GM12878 (cell line): Measurements from ENCODE around the gene EXO1. TPM values are rescaled to one million over a fixed set of nuclear protein-coding genes. Genes with fewer than 3 reads are reported as not detected.

ENCODE experiments used
- ATAC-seq: fragments of 200-7000 bp; cut with Tn5 transposase; 3 replicates; pipeline ENCODE4 v1.9.1; 2020; ENCODE audit warnings: mild to moderate bottlenecking, moderate library complexity
- BruUV-seq: library from RNA; stranded (reverse); fragments of 400-500 nt; replicated peaks from 2 replicates; lab custom pipeline; 2021; lab: Mats Ljungman, UMichigan
- CTCF ChIA-PET: fragments of 300-600 bp; sonication (Branson Sonifier 250); formaldehyde crosslinking; extraction: SDS; loops from one replicate; lab custom pipeline; 2021; ENCODE audit warnings: inconsistent platforms; lab: Yijun Ruan, JAX
- POLR2A ChIA-PET: fragments of 350-600 bp; formaldehyde crosslinking; extraction: SDS; loops from one replicate; lab custom pipeline; 2021; ENCODE audit warnings: inconsistent platforms; lab: Charles Lee
- RAD21 ChIA-PET: fragments of 300-600 bp; sonication (Branson Sonifier 250); formaldehyde crosslinking; loops from one replicate; lab custom pipeline; 2023; ENCODE audit warnings: antibody characterized with exemption; ENCODE audit not compliant: unreplicated experiment; lab: Charles Lee
- SMC1A ChIA-PET: fragments of 300-600 bp; sonication (Branson Sonifier 250); formaldehyde crosslinking; loops from one replicate; lab custom pipeline; 2023; ENCODE audit not compliant: unreplicated experiment, uncharacterized antibody; lab: Charles Lee
- DNase-seq: peaks from one replicate; pipeline ENCODE4 v3.0.0-alpha.2; 2011; ENCODE audit warnings: low read depth, low spot score
- FAIRE-seq: peaks from 3 replicates; lab custom pipeline; 2011; peaks lifted over from hg19 to GRCh38; lab: Jason Lieb, UNC
- H2AFZ ChIP-seq: 2 replicates; pipeline ENCODE4 v1.6.0; 2011; ENCODE audit warnings: low read depth, low read length, control low read depth; ENCODE audit not compliant: control insufficient read depth
- H3K27ac ChIP-seq: 2 replicates; pipeline ENCODE4 v1.5.1; 2011; ENCODE audit warnings: control low read depth; ENCODE audit not compliant: control insufficient read depth, insufficient read depth
- H3K27me3 ChIP-seq, 2 experiments: replicated peaks in 1 of 2; 2 replicates each; pipeline versions ENCODE4 v1.6.0 to v1.6.1; 2011; ENCODE audit warnings: low read length in 1 of 2; ENCODE audit not compliant: control insufficient read depth in 2 of 2, insufficient read depth in 2 of 2
- H3K36me3 ChIP-seq, 2 experiments: 2 replicates each; pipeline ENCODE4 v1.5.1; 2011; ENCODE audit warnings: low read length in 1 of 2; ENCODE audit not compliant: control insufficient read depth in 2 of 2, insufficient read depth in 2 of 2
- H3K4me1 ChIP-seq: 2 replicates; pipeline ENCODE4 v1.6.1; 2011; ENCODE audit warnings: mild to moderate bottlenecking, low read length, moderate library complexity, mixed read lengths; ENCODE audit not compliant: control insufficient read depth, insufficient read depth
- H3K4me2 ChIP-seq: 2 replicates; pipeline ENCODE4 v1.6.0; 2011; ENCODE audit warnings: control low read depth; ENCODE audit not compliant: control insufficient read depth, insufficient read depth
- H3K4me3 ChIP-seq: fragments of 200-600 bp; sonication (generic); 2 replicates; pipeline ENCODE4 v1.5.1; 2016
- H3K79me2 ChIP-seq: 2 replicates; pipeline ENCODE4 v1.6.0; 2011; ENCODE audit warnings: low read length; ENCODE audit not compliant: control insufficient read depth, insufficient read depth
- H3K9ac ChIP-seq: 2 replicates; pipeline ENCODE4 v1.8.0; 2011; ENCODE audit warnings: low read length, control low read depth, mixed read lengths; ENCODE audit not compliant: control insufficient read depth, insufficient read depth
- H3K9me3 ChIP-seq: replicated peaks from 3 replicates; pipeline ENCODE4 v1.5.1; 2011; ENCODE audit warnings: mild to moderate bottlenecking, low read length; ENCODE audit not compliant: control insufficient read depth, insufficient read depth
- H4K20me1 ChIP-seq: 2 replicates; pipeline ENCODE4 v1.6.0; 2011; ENCODE audit not compliant: control insufficient read depth, insufficient read depth
- BMI1 ChIP-seq: fragments of 450-650 bp; IDR thresholded peaks from 2 replicates; pipeline ENCODE4 v1.6.1; 2016; ENCODE audit warnings: mild to moderate bottlenecking, moderate library complexity, borderline replicate concordance
- E2F4 ChIP-seq: IDR thresholded peaks from 2 replicates; pipeline ENCODE4 v1.6.1; 2012; ENCODE audit warnings: low read depth, low read length, improper control_type of control experiment
- IRF5 ChIP-seq: fragments of 450-650 bp; IDR thresholded peaks from 2 replicates; pipeline ENCODE4 v1.6.1; 2017; ENCODE audit warnings: borderline replicate concordance
- KAT2A ChIP-seq: conservative IDR thresholded peaks from 2 replicates; pipeline ENCODE4 v1.6.1; 2011; ENCODE audit warnings: low read depth, low read length; ENCODE audit not compliant: control insufficient read depth
- MYC ChIP-seq: IDR thresholded peaks from 2 replicates; pipeline ENCODE4 v1.6.1; 2011; ENCODE audit warnings: mild to moderate bottlenecking, low read length, moderate library complexity, inconsistent platforms; ENCODE audit not compliant: insufficient read depth, insufficient replicate concordance, insufficient read length, severe bottlenecking
- NR2C2 ChIP-seq: IDR thresholded peaks from 2 replicates; pipeline ENCODE4 v1.6.1; 2011; ENCODE audit warnings: borderline replicate concordance, low read depth; ENCODE audit not compliant: control insufficient read depth, insufficient read length
- SMAD5 ChIP-seq: IDR thresholded peaks from 2 replicates; pipeline ENCODE4 v1.6.1; 2016; ENCODE audit warnings: antibody characterized with exemption, low read depth
- SMARCA5 ChIP-seq: fragments of 450-650 bp; IDR thresholded peaks from 2 replicates; pipeline ENCODE4 v1.6.1; 2017; ENCODE audit warnings: mild to moderate bottlenecking
- WGBS: methylation state at CpG from one replicate; pipeline ENCODE4 v1.1.6; 2016; ENCODE audit warnings: low lambda C conversion rate; ENCODE audit not compliant: insufficient replicate concordance, insufficient coverage; ENCODE audit errors: missing lambda C conversion rate; 5-methylcytosine and 5-hydroxymethylcytosine counted together
- in situ Hi-C: fragments of 300-500 bp; cut with MboI; formaldehyde crosslinking; loops from 9 replicates; pipeline ENCODE4 v1.14.3; 2018; ENCODE audit warnings: mixed read lengths
- intact Hi-C: fragments of 100-400 bp; cut with micrococcal nuclease; formaldehyde crosslinking; loops from one replicate; pipeline ENCODE4 v1.14.2; 2022; ENCODE audit not compliant: unreplicated experiment
- polyA plus RNA-seq, 11 experiments: library from polyadenylated mRNA; depleted of rRNA in 4 of 11; unstranded in 6 of 11; stranded (reverse) in 5 of 11; fragments of >200 nt; fragmentation: Nextera tagmentation in 4 of 11; fragmentation: Illumina TruSeq in 1 of 11; extraction: Ambion mirVana in 4 of 11; extraction: Trizol in 1 of 11; gene quantifications; 1 replicate in 1 of 11; 2 replicates in 10 of 11; pipeline versions ENCODE4 v1.2.1 to v1.2.3, GENCODE V29; 2011 to 2016; ENCODE audit warnings: inconsistent platforms in 2 of 11, missing spikeins in 2 of 11, low read depth in 1 of 11
- total RNA-seq, 4 experiments: library from RNA; depleted of rRNA in 3 of 4; stranded (reverse); fragments of >200 nt in 3 of 4; fragmentation: Illumina TruSeq in 1 of 4; extraction: Trizol in 1 of 4; gene quantifications; 2 replicates each; pipeline versions ENCODE4 v1.2.1 to v1.2.3, GENCODE V29; 2013 to 2021
- TF ChIP-seq, protein P1 (sequence below): IDR thresholded peaks from 2 replicates; pipeline ENCODE4 v1.6.1; 2011; ENCODE audit warnings: borderline replicate concordance, low read depth, mild to moderate bottlenecking, moderate library complexity, mixed read lengths, low read length; ENCODE audit not compliant: insufficient read depth; ENCODE audit errors: extremely low read length

The EXO1 gene
- total and polyA plus RNA-seq, 10 of the 15 experiments (the other 5 are each of a cell fraction or from before 2014, with no cell fraction given): 8.7 to 43.4 (median 30.6) TPM

DNA sequence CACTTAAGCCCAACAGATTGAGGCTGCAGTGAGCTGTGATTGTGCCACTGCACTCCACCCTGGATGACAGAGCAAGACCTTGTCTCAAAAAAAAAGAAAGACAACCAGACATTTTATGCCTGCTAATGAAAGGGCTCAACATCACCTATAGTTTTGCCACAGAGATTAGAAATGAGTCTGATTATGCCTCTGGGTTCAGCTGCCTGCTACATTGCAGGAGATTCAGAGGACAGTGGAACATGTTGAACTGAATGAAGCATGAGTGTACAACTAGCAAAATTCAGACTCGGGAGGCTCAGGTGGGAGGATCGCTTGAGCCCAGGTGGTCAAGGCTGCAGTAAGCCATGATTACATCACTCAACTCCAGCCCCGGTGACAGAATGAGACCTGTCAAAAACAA is 46.0 kb downstream of the EXO1 start:
- Histone ChIP-seq H3K79me2 (no peaks in the 10 kb centered on the region), H3K9ac (no peak overlapping the region), H4K20me1 (no peaks in the 10 kb centered on the region), H3K27me3 (no peaks in the 10 kb centered on the region), H3K4me2 (no peak overlapping the region), H3K9me3 (no peaks in the 10 kb centered on the region), H3K4me3 (no peak overlapping the region), H2AFZ (no peak overlapping the region), H3K4me1 (peaks cover 2% of the 10 kb centered on the region; the same call in 1 of the 2 replicates), H3K27ac (no peak overlapping the region), H3K36me3 (peaks cover 0 to 1% of the 10 kb centered on the region in 2 experiments; a peak in 1 of 4 replicates)
- POLR2A ChIA-PET: no interaction called here
- BruUV-seq: no TSS peak
- intact Hi-C loops: loop anchor here (5.0 kb wide), 1 partner anchor 362 kb away; the partner anchor contains the start of gene KMO
- in situ Hi-C loops: no loop called here
- DNase-seq: no peak
- TF ChIP-seq KAT2A (no peak), BMI1 (no peak), E2F4 (no peak), MYC (no peak), SMARCA5 (no peak), SMAD5 (no peak), IRF5 (no peak), NR2C2 (no peak)
- TF ChIP-seq, protein P1, sequence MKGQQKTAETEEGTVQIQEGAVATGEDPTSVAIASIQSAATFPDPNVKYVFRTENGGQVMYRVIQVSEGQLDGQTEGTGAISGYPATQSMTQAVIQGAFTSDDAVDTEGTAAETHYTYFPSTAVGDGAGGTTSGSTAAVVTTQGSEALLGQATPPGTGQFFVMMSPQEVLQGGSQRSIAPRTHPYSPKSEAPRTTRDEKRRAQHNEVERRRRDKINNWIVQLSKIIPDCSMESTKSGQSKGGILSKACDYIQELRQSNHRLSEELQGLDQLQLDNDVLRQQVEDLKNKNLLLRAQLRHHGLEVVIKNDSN: no peak
- SMC1A ChIA-PET: no interaction called here
- 61% methylated on average over 3 of the region's 3 CpGs for WGBS
- ATAC-seq: no peak; the same call in 2 of the 3 replicates
- CTCF ChIA-PET: interaction anchor here (0.8 to 3.7 kb wide), 5 partner anchors 17 to 283 kb away, joined by 3 to 39 read pairs (median 4); partner anchors contain the start of gene MAP1LC3C
- RAD21 ChIA-PET: interaction anchor here (1.5 kb wide), 1 partner anchor 283 kb away, joined by 5 read pairs; no protein-coding TSS in a partner anchor
- FAIRE-seq: no peak
